Measurements from ENCODE around the gene FOXC1. TPM values are rescaled to one million over a fixed set of nuclear protein-coding genes. Genes with fewer than 3 reads are reported as not detected.

FOXC1 gene
- polyA plus RNA-seq, 2 of the 4 experiments (the other 2 are of a cell fraction) = 3.4 to 4.7 TPM

- H3K27ac ChIP-seq = no peak overlapping the region
- H3K4me2 ChIP-seq = no peak overlapping the region
- ChIA-PET CTCF (no interaction called here), POLR2A (no interaction called here)
- TF ChIP-seq JUN (IDR thresholded peaks at IDR 0.05) = no peak
- FAIRE-seq = no peak
- H3K4me1 ChIP-seq = no peaks in the 10 kb centered on the region
- WGBS (ENCODE audit: missing lambda C conversion rate) = 69% methylated on average over 9 of the region's 11 CpGs
- no peak overlapping the region for H3K4me3 ChIP-seq
- ATAC-seq = no peak
- no peaks in the 10 kb centered on the region for H3K9me3 ChIP-seq
- no peak for DNase-seq (ENCODE audit: low read depth in 1 of 2, low spot score in 1 of 2)
Measured at GRCh38 chr6:1576711-1577110, 33.0 kb upstream of the FOXC1 start.

- no peaks in the 10 kb centered on the region for H3K9me3 ChIP-seq
- ChIA-PET CTCF (no interaction called here), POLR2A (no interaction called here)
- no peaks in the 10 kb centered on the region for H3K4me1 ChIP-seq
- no peak overlapping the region for H3K4me2 ChIP-seq
- H3K27ac ChIP-seq = no peak overlapping the region
- no peak overlapping the region for H3K4me3 ChIP-seq
- DNase-seq (ENCODE audit: low read depth in 1 of 2, low spot score in 1 of 2) (no peak), ATAC-seq (no peak), FAIRE-seq (no peak)
- TF ChIP-seq CEBPB (IDR thresholded peaks at IDR 0.05) (no peak), FOSL2 (IDR thresholded peaks at IDR 0.05) (no peak), FOSL2 (CRISPR knock-in tag; IDR thresholded peaks at IDR 0.05) (no peak), ZNF302 (CRISPR knock-in tag; IDR thresholded peaks at IDR 0.05) (no peak), MAX (IDR thresholded peaks at IDR 0.05) (no peak), ESRRA (IDR thresholded peaks at IDR 0.05; ENCODE audit: borderline replicate concordance, low read length) (no peak), CTCF (IDR thresholded peaks at IDR 0.05) (no peak), MYC (IDR thresholded peaks at IDR 0.05; ENCODE audit: borderline replicate concordance, low read length) (no peak)
- 56% methylated on average over 5 of the region's 11 CpGs for WGBS (ENCODE audit: missing lambda C conversion rate)
Measured at GRCh38 chr6:1577146-1577680, 32.5 kb upstream of the FOXC1 start.

- ChIA-PET POLR2A (no interaction called here), CTCF (no interaction called here)
- no peaks in the 10 kb centered on the region for H3K4me1 ChIP-seq
- 70% methylated on average over 19 of the region's 19 CpGs for WGBS (ENCODE audit: missing lambda C conversion rate)
- TF ChIP-seq RFX5 (IDR thresholded peaks at IDR 0.05) (no peak), EP300 (IDR thresholded peaks at IDR 0.05) (no peak), PBX3 (IDR thresholded peaks at IDR 0.05) (no peak), JUNB (IDR thresholded peaks at IDR 0.05) (no peak), JUN (IDR thresholded peaks at IDR 0.05) (no peak), PHF8 (IDR thresholded peaks at IDR 0.05; ENCODE audit: borderline replicate concordance, low read depth) (no peak), CEBPB (IDR thresholded peaks at IDR 0.05) (no peak), POLR2A (IDR thresholded peaks at IDR 0.05; ENCODE audit: low read length) (no peak), RARB (CRISPR knock-in tag; IDR thresholded peaks at IDR 0.05) (no peak), BHLHE40 (IDR thresholded peaks at IDR 0.05; ENCODE audit: low read depth, low read length) (no peak), HOXA7 (CRISPR knock-in tag; IDR thresholded peaks at IDR 0.05) (no peak)
- FAIRE-seq = no peak
- H3K4me3 ChIP-seq = no peak overlapping the region
- H3K9me3 ChIP-seq = no peaks in the 10 kb centered on the region
- H3K27ac ChIP-seq = no peak overlapping the region
- DNase-seq (ENCODE audit: low read depth in 1 of 2, low spot score in 1 of 2) = no peak
- H3K4me2 ChIP-seq = no peak overlapping the region
- ATAC-seq = no peak
Measured at GRCh38 chr6:1577896-1578745, 31.6 kb upstream of the FOXC1 start.

- no peak for ATAC-seq
- DNase-seq (ENCODE audit: low read depth in 1 of 2, low spot score in 1 of 2) = no peak
- no peak for TF ChIP-seq BHLHE40 (IDR thresholded peaks at IDR 0.05; ENCODE audit: low read depth, low read length)
- TF ChIP-seq USF2 (IDR thresholded peaks at IDR 0.05) = no peak
- TF ChIP-seq MYC (IDR thresholded peaks at IDR 0.05; ENCODE audit: borderline replicate concordance, low read length) = no peak
- no peak for FAIRE-seq
- H3K9me3 ChIP-seq = no peaks in the 10 kb centered on the region
- CTCF ChIA-PET = interaction anchor here (1.8 kb wide), 1 partner anchor 17 kb away, joined by 10 read pairs; no protein-coding TSS in a partner anchor
- 56% methylated on average over 5 of the region's 5 CpGs for WGBS (ENCODE audit: missing lambda C conversion rate)
- POLR2A ChIA-PET = no interaction called here
- H3K4me3 ChIP-seq = no peak overlapping the region
- no peak overlapping the region for H3K27ac ChIP-seq
- no peak overlapping the region for H3K4me2 ChIP-seq
- no peaks in the 10 kb centered on the region for H3K4me1 ChIP-seq
Measured at GRCh38 chr6:1579096-1579495, 30.6 kb upstream of the FOXC1 start.
